Hematopoietic multipotent progenitor cell treated with erythropoietin and hydrocortisone succinate and interleukin-3 and kit ligand, for 15 days (in vitro differentiated cells): ENCODE measurements around the gene MIEF1.

Experiments used
- DNase-seq: peaks from one replicate; pipeline ENCODE4 v3.0.0-alpha.2; 2015; ENCODE audit warnings: low spot score

Gene MIEF1

DNA sequence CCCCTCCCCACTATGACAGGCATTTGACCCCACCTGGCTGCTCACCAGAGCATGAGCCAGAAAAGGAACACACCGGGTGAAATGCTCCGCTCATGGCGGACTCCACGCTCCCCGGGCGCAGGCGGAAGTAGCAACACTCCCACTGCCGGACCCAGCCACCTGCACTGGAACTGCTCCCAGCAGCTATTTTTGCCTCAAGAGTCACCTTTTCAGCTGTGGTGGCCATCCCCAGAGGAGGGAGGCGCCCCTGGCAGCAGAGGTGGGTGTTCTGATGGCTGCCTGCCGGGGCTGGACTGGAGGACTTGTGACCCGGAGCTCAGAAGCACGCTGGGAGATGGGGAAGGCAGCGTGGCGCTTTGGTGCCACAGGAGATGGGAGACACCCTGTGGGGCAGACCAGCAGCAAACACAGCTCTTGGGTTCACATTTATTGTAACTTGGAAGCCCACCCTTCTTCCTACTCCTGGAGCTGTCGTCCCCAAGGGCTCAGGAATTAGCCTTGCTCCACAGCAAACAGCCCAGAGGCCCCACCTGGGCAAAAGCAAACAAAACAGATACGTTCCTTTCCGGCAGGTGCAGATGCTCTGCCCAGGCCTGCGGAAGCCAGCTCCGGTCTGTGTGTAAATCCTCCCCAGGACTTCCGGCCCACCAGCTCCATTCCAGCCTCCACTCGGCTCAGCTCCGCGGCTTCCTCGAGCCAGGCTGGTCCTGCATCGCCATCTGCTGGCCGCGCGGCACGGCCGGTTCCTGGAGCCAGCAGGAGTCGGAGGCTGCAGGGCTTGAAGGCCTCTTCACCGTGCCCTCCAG is 26.8 kb downstream of the MIEF1 start:
- peak; percentile 90 for DNase-seq

DNA sequence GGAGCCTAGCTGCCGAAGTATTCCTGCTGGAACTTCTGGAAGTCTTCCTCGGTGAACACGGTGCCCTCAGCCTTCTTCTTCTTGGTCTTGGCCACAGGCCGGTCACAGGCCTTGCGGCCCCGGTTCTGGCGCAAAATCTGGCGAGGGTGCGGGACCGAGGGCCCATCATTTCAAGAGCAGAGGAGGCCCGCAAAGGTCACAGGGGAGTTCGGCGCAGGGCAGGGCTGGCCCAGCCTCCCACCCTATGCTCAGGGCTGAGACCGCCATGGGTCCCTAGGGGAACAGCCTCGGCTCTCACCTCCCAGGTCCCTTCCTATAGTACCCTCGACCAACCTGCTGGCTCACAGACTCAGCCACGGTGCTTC is 27.4 kb downstream of the MIEF1 start:
- no peak for DNase-seq

DNA sequence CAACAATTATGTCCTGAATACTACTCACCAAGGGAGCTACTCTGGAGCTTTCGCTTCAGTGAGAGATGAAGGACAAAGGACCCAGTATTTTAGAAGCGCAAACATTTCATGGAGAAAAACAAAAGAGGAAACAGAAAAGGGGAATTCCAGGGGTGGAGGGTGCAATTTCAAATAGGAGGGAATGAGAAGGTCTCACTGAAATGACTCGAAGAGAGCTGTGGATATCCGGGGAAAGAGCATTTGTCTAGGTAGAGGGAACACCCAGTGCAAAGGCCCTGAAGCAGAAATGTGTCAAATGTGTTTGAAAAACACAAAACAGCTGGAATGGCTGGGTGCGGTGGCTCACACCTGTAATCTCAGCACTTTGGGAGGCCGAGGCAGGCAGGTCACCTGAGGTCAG is 28.0 kb downstream of the MIEF1 start:
- no peak for DNase-seq

DNA sequence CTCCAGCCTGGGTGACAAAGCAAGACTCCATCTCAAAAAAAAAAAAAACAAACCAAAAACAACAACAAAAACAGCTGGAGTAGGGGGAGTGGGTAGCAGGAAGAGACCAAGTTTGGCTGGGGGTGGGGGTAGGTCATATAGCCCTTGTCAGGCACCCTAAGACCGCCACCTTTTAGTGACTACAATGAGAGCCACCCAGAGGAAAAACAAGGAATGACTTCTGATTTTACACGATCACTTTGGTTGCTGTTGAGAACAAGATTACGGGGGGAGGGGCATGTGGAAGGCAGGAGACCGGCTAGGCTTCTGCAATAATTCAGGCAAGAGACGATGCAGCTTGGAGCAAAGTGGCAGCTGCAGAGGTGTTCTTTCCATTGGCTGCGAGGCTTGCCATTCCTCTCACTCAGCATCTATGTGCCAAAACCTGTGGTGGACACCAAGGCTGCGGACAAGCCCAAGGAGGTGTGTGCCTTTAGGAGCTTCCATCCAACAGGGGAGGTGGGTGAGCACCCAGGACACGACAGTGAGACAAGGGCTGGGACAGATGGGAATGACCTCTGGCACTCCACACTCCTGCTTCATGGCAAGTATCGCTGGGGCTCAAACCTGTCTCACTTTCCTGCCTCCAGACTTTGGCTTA is 28.7 kb downstream of the MIEF1 start:
- DNase-seq, result no peak

DNA sequence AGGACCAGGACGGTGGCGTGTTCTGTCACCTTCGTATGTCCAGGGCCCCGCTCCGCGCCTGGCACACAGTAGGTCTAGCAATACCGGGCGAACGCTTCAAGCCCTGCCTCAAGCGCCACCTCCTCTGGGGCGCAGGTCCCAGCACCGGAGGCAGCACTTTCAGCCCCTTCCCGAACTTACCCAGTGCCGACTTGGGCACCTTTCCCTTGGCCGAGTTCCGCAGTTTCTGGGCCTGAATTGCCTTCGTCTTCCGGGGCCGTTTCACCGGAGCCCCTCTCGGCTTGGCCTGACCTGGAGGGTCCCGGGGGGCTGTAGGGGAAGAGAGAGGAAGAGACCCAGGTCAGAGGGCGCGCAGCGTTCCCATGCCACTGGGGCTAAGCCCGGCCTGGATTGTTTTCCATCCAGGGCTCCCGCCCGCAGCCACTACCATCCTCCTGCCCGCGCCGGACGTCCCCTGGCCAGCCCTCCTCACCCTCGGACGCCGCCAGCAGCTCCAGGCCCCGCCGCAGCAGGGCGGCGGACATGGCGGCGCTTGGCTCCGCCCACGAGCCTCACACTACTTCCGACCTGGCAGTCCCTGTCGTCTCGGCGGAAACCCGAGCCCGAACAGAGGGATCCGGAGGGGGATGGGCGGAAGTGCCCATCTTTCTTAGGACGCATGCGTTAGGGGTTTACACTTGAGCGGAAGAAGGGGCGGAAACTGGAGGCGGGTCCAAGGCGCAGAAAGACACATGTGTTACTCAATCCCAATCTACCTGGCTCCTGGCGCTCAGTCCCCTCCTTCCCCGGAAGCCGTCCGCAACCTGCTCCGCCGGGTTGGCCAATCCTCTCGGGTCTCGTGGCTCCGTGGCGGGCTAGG is 30.4 kb downstream of the MIEF1 start, which contains the start of gene RPS19BP1:
Gene RPS19BP1, minus strand, starts transcription at position 534 of the 859 bp plus-strand sequence. Its CDS starts 10 bp downstream, at position 524.
- peak; percentile 100 for DNase-seq

DNA sequence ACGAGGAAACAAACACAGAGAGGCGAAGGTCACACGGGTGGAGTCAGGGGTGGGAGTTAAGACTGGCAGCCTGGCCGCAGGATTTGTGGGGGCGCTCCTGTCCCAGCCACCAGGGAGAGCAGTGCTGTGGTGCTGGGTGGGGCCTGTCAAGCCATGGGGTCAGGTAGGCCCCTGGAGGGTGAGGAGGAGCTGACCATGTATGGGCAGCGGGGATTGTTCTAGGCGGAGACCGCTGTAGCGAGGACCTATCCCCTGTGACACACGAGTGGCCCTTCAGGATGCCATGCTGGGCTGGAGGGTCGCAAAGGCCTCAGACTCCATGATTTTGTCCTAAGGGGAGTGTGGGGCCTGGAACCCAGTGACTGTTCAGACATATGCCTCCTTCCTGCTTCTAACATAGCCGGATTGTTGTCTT is 32.0 kb downstream of the MIEF1 start:
- DNase-seq, result no peak

DNA sequence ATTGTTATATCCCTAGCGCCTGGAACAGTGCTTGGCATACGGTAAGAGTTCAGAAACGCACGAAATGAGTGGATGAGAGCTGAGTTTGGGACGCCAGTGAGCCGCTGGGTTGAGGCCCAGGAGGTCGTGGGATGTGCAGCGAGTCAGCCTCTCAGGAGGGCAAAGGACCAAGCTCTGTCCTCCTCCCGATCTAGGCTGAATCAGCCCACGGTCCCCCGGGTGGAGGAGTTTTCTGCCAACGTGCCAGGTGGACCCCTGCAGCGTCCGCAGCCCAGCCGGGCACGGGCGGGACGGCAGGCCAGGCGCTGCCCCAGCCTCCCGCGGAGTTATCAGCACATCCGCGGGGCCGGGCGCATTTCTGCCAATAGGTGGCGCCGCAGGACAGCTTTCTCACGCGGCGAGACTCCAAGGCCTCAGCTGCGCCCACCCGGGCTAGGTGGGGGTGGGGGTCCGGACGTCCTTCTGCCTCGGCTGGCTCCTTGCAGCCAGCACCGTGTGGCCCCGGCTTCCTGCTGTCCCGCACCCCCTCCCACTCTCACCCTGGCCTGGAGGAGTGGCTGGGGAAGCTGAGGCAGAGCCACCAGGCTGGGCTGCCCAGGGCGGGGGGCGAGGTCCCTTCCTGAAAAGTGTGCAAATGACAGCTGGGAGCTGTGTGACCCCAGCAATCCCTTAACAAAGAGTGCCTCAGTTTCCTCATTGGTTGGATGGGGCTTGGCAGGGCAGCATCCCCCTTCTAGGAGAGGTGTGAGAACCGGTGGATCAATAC is 32.7 kb downstream of the MIEF1 start:
- DNase-seq, result peak; percentile 82

DNA sequence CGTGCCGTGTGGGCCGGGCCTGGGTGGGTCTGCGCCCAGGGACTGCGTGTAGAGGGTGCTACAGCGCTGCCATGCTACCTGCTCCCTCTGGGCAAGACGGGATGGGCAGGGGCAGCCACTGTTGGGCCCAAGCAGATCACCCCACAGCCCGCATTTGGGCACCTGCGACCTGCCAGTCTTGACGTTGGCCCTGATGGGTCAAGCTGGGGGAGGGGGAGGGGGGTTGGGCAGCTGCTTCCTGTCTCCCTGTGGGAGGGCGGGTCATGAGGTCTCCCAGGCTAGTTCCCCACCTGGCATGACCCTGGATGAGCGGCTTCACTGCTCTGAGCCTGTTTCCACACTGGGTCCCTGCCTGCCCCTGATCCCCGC is 33.3 kb downstream of the MIEF1 start:
- no peak for DNase-seq

DNA sequence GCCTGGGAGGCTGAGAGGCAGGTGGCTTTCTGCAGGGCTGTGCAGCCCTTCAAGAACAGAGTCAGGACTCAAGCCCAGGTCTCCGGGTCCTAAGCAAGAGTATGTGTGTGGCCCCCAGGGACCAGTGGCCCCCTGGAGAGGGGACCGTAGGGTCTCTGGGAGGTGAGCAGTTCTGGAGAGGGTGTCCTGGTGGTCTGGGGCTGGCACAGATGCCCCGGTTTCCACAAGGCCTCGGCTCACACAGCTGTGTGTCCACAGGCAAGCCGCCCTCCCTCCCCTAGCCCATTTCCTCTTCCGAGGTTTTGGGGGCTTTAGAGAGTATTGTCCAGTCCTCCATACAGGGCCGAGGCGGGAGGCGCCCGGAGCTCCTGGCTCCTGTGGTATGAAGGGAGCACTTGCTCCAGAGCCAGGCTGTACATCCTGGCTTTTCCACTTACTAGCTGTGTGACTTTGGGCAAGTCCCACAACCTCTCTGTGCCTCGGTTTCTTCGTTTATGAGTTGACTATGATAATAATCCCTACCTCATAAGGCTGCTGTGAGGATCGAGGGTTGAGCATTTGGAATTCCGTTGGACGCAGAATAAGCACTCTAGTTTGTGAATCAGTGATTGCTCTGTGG is 33.9 kb downstream of the MIEF1 start:
- no peak for DNase-seq

DNA sequence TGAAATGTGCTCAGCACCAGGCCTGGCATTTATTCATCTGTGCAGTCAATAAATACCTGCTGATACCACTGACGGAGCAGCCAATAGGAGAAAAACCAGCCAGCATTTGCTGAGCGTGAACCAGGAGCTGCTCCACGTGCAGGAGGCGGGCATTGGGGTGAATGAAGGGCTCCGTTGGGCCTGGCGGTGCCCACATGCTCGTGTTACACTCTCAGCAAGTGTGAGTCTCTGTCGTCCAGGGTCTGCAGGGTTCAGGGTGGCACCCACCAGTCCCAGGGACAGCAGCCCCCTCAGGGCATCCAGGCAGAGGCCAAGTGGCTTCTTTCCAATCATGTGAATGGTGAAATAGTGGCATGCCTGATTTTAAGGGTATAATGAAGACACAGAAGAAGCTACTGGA is 34.6 kb downstream of the MIEF1 start:
- DNase-seq, result no peak

DNA sequence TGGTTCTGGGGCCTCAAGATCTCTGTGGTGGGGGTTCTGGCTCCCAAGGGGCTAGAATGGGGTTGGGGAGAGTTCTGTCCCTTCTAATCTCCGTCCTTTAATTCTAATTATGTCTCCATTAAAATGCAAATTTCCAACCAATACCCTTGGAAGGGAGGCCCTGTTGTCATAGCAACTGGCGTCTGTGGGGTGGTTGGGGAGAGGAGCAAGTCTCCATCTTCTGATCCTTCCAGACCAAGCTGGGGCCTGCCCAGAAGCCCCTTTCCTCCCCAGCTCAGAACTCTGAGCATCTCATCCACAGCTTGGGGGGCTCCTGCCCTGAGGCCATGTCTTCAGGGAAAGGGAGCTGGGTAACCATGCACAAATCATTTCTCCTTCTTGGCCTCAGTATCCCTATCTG is 35.9 kb downstream of the MIEF1 start:
- DNase-seq, result no peak

DNA sequence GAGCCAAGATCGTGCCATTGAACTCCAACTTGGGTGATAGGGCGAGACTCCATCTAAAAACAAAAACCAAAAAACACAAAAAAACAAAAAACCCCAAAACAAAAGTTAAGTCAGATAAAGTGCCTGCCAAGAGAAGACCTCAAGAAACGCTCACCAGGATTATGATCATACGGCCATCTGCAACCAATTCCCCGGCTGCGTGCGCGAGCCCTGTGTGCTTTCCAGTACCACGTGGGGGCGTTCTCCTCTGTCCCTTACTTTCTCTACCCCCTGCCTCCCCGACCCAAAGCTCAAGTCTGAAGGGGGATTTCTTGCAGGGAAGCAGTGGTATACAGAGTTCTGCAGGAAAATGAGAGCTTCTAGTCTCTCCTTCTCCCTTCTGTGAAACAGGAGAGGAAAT is 41.0 kb downstream of the MIEF1 start:
- DNase-seq, result no peak

DNA sequence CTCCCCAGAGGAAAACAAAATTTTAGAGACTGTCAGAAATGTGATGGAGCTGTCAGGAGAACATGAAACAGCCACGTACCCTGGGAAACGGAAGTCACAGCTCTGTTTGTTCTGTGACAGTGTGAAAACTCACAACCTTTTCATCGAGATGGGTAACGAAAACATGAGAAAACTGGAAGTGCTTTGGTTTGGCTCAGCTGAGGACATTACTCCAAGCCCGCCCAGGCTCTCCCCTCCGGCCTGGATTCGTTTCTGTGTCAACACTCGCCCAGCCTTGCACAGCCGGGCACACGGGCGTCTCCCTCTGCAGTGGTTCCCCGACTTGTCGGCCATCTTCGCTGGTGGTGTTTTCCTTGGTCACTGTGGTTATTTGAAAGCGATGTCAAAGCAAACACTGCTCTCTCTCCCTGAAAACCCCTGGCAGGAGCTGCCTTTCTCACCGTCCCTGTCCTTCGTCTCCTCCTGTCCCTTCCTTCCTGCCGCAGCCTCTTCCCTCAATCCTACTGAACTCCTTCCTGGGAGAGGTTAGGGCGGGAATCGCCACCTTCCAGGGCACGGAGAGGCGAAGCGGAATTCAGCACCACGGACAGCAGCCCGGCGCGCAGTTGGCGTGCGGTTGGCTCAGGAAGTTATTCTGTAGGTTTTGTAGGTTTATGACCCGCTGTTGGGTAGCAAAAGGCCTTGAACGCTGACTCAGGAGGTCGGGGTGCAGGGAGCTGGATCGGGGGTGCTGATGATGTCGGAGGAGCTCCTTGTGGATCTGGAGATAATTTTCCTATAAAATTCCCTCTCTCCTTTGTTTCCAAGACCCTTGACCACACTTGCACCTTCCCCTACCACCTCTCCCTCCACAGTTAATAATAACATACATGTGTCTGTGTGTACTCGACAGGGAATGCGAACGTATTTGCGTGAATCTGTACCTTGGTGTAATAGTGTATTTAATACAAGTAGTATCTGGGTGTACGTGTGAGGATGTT is 43.6 kb downstream of the MIEF1 start:
- DNase-seq, result peak; percentile 58

DNA sequence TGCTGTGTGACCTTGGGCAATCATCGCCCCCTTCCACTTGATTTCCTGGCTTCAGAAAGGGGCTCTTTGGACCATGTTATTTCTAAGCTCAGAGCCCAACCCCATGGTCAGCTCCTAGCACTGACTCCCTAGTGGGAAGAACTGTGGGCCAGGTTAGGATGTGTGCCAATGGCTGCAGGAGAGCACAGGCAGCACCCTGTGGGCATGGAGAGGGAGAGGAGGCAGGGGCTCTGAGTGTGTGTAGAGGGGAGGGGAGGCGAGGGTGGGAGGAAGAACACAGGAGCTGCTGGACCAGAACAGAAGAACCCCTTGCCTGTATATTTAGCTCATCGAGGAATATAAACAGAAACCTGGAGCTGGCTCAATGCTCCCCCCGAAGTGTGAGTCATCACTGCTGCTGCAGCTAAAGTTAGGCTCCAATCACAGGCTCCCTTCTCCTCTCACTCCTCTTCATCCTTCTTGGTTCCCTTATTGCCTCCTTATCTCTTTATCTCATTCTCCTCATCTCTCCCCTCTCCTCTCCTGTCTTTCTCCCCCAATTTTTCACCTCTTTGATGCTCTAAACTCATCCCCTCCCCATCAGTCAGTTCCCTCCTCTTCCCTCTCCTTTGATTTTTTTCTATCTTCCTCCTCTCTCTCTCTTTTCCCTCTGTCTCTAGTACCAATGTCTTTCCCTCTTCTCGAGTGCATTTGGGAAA is 44.9 kb downstream of the MIEF1 start:
- no peak for DNase-seq

DNA sequence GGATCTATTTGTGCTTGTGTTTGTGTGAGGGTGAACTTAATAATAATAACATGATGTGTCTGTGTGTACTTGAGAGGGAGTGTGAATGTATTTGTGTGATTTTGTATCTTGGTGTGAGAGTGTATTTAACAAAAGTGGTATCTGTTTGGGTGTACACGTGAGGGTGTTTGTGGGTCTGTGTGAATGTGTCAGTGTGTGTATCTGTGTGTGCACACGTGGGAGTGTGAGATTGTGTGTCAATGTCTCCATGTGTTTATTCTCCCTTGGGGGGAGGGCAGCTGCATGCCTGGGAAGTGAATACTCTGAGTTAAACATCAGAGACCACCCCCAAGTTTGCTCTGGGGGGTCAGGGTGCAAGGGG is 45.5 kb downstream of the MIEF1 start:
- DNase-seq, result no peak

DNA sequence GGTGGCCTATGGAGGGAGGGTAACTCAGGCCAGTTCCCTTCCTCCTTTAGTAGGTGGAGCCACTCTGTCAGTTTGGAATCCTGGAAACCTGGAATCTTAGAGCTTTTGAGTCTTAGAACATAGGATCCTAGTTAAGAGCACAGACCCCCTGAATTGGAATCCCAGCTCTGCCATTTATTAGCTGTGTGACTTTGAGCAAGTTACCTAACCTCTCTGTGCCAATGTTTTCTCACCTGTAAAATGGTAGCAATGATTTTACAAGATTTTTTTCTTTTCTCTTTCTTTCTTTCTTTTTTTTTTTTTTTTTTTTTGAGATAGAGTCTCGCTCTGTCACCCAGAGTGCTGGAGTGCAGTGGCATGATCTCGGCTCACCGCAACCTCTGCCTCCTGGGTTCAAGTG is 51.3 kb downstream of the MIEF1 start:
- no peak for DNase-seq

DNA sequence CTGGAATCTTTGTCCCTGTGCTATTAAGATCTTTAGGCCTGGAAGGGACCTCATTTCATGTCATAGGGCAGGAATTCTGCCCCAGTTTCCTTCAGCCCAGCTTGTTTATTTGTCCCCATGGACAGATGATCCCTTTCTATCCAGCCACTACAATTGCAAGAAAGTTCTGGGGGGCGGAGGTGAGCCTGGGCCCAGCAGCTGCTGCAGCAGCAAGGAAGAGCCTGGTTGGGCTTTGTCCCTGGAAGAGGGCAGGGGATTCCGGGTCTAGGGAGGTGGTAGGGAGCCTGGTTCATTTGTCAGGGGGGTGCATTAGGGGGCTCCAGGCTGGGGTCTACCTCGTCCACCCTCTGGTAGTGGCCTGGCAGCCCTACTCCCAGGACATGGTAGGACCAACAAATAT is 52.1 kb downstream of the MIEF1 start:
- DNase-seq, result no peak

DNA sequence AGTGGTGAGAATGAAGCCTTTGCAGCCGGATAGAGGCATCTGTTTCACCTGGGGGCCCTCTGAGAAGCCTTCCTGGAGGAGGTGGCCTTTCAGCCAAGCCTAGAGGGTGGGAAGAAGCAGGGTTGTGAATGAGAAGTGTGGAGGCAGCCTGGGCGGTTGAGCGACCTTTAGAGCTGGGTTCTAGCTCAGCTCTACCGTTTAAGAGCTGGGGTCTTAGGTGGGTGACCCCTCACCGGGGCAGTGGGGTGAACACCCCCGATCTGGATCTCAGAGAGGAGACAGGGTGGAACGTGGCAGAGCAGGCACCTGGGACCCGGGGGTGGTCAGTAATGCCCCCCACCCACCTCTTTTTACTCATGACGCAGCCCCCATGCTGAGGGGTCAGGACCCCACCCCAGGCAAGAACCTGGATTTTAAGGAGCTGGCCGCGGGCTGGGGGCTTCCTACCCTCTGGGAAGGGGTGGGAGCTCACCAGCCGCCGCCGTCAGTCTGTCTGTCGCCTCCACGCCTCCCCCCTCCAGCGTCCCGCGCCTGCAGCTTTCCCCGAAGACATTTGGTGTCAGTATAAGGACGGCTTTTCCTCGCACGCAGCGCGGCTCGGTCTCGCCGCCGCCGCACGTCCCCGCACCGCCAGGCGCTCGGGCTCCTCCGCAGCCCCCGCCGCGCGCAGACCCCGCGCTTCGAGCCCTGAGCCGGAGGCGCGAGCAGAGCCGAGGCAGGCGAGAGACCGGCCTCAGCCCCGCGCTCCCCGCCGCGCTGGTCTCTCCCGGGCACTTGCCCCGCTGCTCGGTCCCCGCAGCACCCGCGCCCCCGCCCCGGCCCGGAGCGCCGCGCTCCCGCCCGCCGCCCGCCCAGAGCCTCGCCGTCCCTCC is 55.1 kb downstream of the MIEF1 start:
- DNase-seq, result peak; percentile 24

DNA sequence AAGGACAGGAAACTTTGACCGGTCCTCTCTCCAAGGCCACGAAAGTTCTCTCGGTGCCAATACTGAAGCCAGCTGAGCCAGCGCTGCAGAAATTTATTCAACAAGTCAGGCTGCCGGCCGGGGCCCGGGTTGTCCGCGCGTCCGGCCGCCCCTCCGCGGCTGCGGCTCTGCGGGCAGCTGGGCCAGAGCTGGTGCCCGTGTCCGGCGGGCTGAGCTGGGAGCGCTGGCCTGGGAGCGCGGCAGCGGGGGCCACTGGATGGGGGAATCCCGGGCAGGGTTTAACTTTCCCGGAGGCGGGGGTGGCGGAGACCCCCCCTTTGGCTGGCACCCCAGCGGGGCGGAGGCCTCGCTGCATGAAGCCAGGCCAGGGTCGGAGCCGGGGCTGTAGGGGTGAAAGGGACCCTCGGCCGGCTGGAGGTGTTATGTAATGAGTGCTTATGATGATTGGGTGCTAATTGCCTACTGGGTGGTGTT is 56.2 kb downstream of the MIEF1 start:
- DNase-seq, result no peak
